HG02870 (cell line): ENCODE results near the gene PLXNB1.
"Not testable (repeated sequence)": the region's sequence is repeated elsewhere in the genome, so short reads cannot be mapped to it uniquely, and the experiment has no call there.

Experiments
- ATAC-seq: cut with Tn5 transposase; IDR thresholded peaks from one replicate; pipeline ENCODE4 v1.9.1; 2021; ENCODE audit warnings: mild to moderate bottlenecking, moderate library complexity; ENCODE audit not compliant: unreplicated experiment

The PLXNB1 gene

DNA sequence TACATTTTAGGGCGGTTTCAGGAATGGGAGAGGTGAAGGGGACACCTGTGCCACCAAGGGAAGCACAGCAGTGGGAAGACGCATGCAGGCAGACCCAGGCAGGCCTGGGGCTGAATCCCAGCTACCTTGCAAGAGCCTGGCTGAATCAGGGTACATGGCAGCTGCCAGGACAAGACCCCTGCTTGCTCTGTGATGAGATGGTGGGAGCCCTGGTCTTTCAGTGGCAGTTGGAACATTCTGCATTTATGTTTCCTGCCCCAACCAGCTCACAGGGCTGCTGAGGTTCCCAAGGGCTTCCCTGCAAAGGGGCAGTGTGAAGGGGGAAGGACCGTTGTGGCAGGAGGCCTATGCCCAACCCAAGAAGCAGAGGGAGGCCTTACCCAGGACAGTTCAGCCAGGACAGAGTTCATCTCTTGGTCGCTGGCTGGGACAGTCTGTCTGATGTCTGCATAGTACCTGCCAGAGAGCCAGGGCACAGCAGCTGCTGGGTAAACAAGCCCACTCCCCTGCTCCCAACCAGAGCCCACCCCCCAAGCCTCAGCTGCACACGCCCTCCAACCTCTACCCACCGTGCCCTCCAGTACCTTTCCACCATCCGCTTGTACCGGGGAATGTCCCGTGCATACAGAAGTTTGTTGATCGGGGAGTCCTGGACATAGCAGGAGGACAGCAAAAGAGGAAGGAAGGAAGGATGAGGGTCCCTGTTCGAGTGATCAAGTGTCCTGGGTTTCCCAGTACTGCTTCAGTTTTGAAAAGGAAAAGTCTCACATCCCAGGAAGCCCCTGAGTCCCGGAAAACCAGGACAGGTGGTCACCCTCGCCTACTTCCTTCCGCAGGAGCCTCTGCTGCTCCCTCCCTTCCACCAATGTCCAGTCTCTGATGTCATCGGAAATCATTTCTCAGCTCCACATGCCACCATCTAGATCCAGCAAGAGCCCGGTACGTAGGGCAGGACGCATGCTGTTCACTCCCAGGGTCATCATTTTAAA is 23.1 kb downstream of the PLXNB1 start:
- no peak for ATAC-seq

DNA sequence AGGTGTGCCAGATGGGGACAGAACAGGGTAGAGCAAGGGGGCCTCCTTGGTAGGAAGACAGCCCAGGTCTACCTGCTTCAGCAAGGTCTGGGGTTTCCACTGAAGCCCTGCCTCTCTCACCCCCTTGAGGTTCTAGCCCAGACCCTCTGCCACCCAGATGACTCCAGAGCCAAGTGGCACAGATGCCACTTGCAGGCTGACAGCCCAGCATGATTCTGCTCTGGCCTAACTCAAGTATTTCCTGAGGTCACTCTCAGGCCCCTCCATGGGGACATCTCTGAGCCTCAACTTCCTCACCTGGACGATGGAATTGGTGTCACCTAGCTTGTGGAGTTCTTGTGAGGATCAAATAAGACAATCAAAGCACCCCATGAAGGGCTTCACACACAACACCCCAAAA is 23.9 kb downstream of the PLXNB1 start:
- ATAC-seq = no peak

DNA sequence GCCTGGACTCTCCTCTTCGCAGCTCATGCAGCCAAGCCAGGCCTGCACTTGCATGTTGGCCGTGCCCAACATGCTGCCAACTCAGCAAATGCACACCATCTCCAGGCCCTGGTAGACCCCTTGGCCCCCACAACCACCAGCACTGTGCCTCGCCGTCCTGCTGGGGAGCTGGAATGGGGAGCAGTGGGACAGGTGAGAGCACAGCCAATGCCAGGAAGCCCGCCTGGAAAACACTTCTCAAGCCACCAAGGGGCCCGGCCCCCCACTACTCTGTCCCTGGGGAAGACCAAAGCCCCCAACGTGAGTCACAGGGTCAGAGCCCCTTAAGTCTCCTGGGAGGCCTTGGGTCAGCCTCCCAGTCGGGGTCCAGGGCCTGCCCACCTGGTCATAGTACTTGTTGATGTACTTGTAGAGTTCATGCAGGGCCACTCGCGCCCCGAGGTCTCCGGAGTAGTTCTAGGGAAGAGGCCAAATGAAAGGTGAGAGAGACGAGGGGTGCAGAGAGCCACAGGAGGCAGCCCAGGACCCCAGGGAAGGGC is 24.5 kb downstream of the PLXNB1 start:
- no peak for ATAC-seq

DNA sequence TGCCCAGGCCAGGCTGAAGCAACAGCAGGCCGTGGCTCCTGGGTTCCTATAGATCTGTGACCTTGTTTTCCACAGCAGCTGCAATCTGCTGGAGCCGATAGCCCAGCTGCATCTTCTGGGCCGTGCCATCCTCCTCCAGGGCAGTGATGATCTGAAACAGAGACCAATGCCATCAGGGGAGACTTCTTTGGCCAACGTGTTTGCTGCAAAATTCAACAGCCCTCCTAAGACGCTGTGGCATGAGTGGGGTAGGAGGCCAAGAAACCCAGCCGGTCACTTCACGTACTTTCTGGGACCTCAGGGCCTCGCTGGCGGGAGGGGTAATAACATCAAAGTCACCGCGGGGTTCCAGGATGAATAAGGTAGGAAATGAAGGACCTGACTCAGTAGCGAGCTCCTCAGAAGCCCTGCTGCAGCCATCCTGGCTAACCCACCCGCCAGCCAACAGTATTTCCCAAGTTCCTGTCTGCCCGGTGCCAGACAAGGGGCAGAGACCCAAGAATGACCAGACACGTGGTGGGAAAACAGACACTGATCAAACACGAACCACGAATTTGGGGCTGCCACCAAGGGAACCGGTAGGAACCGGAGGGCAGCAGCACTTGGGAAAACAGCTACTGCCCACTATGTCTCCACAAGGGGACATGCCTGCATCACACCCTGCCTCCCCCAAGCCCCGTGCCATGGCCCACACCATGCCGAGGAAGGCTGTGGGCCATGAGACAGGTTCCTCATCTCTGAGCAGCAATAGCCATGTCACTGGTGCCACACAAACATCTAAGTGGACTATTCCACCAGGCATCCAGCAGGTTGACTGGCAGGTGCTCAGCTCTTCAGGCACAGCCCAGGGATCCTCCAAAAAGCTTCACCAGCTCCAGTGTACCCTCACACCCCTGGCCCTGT is 25.2 kb downstream of the PLXNB1 start:
- no peak for ATAC-seq

DNA sequence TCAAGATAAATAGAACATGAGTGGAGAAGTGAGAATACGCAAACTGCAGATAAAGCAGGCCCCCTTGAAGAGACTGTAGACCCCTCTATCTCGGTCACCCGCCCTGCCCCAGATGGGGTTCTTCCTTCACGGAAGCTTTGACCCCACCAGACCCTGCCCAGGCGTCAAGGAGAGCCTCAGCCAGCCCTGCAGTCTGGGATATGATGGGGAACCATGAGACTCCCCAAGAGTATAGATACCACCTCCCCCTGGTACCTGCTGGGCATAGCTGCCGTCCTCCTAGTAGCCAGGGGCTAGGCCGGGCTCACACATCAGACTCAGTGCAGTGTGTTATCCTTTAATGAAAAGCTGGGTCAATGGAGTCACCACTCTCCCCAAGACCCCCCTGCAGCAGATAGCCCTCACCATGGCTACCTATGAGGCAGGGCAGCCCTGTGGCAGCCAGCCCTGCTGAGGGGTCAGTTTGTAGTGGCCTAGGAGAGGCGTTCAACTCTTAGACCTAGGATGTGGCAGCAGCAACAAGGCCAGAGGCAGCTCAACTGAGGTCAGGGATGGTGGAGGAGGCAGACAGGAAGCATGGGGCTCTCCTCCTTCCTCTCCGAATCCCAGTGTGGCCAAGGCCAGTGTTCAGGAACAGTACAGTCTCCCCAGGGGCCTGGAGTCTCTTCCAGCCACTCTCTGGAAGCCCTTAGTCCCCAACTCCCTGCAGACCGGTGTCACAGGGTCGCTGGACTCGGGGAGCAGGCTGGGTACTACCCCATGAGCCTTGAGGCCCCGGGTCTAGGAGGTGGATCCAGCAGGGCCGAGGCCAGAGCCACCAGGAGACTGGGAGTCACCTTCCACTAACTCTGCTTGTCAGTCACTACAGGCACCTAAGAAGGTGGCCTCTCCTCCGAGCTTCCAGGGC is 26.1 kb downstream of the PLXNB1 start:
- no peak for ATAC-seq

DNA sequence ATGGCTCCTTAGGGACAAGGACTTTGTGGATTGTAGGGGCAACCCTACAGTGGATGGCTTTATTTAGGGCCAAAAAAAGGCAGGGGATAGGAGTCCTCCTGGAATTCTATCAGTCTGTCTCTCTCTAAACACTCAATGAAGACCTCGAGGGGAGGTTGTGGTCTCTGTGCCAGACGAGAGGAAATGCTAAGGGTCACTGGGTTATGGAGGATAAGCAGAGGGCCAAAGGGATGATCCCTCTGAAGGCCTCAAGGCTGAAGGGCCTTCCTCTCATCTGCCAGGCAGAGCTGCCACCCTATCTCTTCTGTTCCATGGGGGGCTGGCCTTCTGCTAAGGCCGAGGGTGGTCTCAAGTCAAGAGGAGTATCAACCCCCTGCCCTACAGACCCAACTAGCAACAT is 27.0 kb downstream of the PLXNB1 start:
- ATAC-seq = no peak

DNA sequence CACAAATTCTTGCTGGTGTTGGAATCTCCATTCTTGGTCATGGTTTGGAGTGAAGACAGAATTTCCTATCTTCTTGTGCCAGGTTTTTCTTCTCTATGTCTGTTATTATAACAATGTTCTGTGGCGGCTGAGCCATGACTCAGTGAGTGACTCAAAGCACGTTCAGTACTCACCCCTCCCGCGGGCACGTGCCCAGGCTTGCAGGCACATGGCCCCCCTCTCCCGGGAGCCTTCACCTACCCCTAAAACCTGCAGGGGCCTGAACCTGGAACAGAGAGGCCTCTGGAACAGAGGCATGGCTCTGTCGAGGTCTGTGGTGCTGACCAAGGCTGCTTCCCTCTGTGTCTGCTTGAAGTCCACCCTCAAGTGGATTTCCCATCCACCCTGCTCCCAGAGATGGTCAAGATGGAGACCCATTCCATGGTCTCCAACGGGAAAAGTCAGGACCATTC is 27.6 kb downstream of the PLXNB1 start:
- no peak for ATAC-seq

DNA sequence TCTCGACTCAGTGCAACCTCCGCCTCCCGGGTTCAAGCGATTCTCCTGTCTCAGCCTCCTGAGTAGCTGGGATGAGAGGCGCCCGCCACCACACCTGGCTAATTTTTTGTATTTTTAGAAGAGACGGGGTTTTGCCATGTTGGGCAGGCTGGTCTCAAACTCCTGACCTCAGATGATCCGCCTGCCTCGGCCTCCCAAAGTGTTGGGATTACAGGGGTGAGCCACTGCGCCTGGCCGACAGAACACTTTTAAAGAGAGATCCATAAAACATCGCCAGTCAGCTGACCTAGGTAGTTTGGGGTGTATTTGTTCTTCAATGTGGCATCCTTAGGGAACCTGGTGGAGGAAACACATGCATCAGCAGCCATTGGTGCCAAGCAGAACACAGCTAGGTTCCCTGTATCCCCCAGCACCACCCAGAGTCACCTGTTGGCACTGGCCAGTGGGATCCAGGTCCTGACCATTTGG is 28.4 kb downstream of the PLXNB1 start:
- not testable (repeated sequence) for ATAC-seq

DNA sequence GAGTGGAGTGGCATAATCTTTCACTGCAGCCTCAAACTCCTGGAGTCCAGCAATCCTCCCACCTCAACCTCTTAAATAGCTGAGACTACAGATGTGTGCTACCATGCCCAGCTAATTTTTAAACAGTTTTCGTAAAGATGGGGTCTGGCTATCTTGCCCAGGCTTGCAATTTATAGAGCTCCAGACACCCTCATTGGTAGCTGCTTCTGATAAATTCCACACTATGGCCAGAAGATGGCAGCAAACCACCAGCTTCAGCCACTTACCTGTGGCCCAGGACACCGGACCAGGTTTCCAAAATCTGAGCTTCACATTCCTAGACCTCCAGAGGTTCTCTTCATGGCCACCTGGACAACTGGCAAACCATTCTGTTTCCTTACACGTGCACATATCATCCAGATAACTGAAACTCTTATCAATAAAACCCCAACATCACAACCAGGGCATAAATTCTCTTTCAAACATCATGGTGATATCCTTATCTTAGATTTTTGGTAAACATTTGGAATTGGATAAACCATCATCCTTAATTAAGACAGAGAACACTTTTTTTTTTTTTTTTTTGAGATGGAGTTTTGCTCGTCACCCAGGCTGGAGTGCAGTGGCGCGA is 29.0 kb downstream of the PLXNB1 start:
- ATAC-seq = no peak

DNA sequence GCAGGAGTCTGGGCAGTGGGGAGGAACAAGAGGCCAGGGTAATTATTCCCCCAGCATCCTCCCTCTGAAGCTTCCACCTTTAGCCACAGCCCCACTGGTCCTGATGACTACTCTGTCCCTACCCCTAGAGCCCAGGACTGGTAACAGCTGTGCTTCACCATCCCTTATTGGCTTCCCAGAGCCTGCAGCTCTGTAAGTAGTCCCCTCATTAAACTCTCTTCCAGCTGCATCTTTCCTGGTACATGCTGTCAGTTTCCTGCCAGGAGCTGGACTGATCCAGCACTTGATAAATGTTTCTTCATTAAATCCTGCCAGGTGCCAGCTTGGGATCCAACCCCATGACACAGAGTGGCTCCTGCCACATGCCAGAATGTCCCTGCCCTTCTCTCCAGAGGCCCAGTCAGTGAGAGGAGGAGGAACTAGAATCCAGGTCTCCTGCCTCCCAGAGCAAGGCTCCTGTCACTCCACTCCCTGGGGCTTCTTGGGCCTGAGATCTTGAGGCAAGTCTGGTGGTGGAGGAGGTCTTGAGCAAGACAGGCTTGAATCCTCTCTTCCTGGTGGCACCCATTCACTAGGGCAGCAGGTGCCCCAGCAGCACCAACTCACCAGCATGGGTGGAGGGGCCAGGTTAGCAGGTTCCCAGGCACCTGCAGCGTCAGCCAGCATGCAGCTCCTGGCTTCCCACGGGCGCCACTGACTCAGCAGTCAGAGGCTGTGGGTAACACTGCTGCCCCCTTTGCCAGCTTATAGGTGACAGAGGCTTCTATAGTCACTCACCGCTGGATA is 30.3 kb downstream of the PLXNB1 start:
- no peak for ATAC-seq

DNA sequence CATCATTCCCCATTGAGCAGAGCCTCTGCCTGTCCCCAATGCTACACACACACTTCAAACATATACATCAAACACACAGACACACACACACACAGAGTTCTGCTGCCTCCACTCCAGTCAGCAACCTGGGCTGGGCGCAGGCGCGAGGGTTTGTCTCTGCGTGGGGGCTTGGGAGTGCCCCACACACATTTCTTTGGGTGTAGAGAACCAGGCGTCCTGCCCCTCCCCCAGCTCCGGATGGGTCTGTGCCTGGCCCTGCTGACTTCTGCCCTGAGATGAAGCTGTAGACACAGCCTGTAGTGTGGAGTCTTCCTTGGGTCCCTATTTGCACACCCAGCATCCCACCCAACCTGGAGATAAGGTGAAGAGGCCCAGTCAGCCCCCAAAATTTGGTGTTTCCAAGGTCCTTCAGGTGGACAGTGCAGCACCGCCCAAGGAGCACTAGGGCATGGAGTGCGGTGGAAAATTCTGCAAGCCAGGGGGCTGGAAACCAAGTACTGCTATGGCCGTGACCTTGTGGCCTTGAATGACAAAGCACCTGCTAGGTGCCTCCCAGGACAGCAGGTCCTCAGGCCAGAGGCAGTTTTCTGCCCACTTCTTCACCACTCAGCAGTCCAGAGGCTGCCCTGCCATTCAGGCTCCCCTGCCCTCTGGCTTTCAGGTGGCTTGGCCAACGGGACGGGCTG is 31.0 kb downstream of the PLXNB1 start:
- no peak for ATAC-seq

DNA sequence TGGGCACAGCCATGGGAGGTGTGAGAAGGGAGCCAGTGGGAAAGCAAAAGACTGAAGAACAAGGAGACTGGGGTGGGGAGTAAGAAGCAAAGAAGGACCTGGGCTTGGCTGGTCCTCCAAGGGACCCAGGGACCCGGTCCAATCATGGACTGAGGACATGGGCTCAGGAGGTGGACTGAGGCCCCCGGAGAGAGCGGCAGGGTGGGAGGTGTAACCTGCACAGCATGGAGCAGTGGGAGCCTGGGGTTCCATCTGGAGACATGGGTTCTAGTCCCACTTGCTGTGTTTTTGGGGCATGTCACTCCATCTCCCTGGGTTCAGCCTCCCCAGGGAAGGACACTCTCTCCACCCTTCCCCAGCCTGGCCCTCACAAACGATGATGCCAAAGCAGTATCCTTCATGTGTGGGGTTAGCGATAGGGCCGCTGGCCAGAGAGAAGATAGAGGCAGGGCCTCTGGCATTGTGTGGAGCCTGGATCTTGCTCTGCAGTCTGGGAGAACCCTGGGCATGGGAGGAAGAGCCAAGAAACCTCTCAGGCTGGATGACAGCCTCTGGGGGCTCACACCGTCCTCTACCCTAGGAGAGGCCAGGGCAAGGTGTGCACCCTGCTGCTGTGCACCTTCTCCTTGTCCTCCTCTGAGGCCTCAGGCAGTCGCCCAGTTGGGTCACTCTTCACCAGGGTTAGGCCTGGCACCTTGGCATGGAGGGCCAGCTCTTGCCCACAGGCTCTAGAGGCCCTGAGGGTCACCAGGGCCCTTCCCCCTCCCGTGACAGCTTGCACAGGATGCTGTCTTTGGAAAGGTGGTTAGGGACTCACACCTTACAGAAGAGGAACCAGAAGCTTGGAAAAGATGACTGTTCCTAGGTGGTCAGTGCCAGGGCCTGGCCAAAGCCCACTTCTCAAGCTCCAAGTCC is 31.9 kb downstream of the PLXNB1 start:
- ATAC-seq = no peak

DNA sequence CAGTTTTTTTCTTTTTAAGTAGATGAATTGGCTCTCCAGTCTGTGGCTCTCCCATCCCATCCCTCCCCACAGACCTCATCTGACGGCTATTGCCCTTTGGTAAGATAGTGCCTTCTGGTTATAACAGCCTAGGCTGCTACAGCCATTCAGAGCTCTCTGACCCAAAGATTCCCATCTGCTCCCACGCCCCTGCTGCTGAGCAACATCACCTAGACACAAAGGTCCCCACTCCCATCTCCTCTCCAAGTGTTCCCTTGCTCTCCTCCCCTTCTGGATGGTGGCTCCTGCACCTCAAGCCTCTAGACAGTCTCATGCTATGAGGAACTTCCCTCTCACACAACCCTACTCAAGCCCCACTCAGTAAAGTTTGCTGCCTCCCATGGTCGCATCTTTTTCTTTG is 34.2 kb downstream of the PLXNB1 start:
- ATAC-seq = no peak

DNA sequence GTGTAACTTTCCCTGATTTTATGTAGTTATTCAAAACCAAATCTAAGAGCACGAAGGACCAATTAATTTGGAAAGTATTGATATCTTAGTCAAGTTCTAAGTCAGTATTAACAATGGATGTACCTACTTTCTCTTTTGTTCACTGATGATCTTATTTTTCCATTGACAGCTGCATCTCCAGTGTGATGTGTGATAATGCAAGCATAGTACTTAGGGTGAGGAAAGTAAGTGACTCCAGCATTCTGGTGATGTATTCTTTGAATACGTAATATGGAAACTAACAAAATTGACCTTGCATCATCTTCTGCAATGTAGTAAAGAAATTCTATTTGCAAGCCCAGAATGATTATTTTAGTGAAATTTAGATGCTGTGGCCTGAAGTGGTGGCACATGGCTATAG is 35.5 kb downstream of the PLXNB1 start:
- ATAC-seq = no peak

DNA sequence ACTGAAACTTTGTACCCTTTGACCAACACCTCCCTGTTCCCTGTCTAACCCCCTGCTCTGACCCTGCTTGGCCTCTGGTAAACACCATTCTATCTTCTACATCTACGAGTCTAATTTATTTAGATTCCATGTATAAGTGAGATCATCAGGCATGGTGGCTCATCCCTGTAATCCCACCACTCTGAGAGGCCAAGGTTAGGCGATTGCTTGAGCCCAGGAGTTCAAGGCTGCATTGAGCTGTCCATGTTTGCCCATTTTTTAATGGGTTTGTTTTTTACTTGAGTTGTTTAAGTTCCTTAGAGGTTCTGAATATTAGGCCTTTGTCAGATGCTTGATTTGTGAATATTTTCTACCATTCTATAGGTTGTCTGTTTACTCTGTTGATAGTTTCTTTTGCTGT is 40.9 kb downstream of the PLXNB1 start:
- ATAC-seq = no peak

DNA sequence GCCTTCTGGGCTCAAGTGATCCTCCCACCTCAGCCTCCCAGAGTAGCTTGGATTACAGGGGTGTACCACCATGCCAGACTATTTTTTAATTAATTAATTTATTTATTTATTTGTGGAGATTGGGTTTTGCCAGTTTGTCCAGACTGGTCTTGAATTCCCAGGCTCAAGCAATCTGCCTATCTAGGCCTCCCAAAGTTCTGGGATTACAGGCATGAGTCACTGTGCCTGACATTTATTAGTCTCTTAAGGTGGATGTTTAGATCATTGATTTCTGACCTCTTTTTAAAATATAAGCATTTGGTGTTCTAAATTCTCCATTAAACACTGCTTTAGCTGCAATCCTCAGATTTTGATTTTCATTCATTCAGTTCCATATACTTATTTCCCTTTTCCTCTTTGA is 42.3 kb downstream of the PLXNB1 start:
- no peak for ATAC-seq

DNA sequence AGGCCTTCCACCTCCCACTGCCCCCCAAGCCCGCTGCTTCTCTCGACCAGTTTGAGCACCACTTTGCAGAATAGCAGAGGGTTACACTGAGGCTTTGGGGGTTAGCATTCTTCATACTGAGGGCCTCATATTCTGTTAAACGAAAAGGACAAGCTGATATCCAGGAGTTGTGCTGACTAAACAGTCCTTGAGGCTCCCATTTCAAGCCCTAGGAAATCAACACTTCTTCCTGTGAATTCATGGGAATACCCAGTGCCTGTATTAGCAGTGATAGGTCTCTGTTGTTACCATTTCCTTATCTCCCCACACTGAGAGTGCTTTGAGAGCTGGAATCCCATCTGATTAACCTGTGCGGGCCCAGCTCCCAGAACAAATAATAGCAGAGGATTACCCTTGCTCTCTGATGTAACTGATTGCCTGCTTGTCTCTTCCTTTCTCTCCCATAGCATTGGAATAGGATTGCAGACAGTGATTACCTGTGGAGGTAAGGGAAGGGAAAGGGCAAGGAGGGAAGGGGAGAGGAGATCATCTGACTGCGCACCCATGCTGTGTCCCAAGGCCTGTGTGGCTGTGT is 56.9 kb downstream of the PLXNB1 start:
- no peak for ATAC-seq
